Pons (tissue), 1 donor: ENCODE data around the gene BCL2L2.
A peak's percentile ranks its signal among the peaks of the same experiment; 100 is the strongest.

Experiments used
- DNase-seq: peaks from one replicate; pipeline ENCODE4 v3.0.0-alpha.2; 2016; ENCODE audit warnings: low spot score

Gene BCL2L2

GRCh38 chr14:23355871-23356435, 49.3 kb downstream of the BCL2L2 start:
- DNase-seq = no peak

GRCh38 chr14:23356662-23357061, 50.0 kb downstream of the BCL2L2 start:
- DNase-seq = no peak

GRCh38 chr14:23357261-23357660, 50.6 kb downstream of the BCL2L2 start:
- no peak for DNase-seq

- DNase-seq = no peak
These were observed 51.4 kb downstream of the BCL2L2 start for GRCh38 chr14:23358042-23358441.

GRCh38 chr14:23358553-23359166, 52.0 kb downstream of the BCL2L2 start:
- no peak for DNase-seq

- no peak for DNase-seq
These were observed 52.6 kb downstream of the BCL2L2 start for GRCh38 chr14:23359167-23359626.

- no peak for DNase-seq
These were observed 53.3 kb downstream of the BCL2L2 start for GRCh38 chr14:23359722-23360447.

GRCh38 chr14:23360496-23360895, 53.9 kb downstream of the BCL2L2 start:
- peak; percentile 85 for DNase-seq

GRCh38 chr14:23361320-23361719, 54.7 kb downstream of the BCL2L2 start:
- DNase-seq = peak; percentile 85
